Measurements from ENCODE around the gene SERPINB12.

Gene SERPINB12

DNA sequence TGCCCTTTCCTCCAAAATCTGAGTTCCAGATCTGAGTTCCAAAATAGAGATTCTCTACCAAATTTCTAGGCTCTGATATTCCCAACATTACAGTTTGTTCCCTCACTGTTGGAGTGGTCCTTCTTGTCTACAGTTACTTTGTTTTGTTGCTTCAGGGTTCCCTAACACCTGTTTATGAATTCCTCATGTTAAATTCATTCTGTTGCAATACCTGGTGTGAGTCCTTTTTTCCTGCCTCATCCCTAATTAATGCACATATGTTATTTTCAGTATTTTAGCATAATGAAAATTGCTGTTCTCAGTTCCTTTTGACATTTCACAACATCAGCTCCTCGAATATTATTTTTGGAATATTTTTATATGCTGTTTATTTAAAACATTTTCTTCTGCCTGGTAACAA lies 61.2 kb downstream of the SERPINB12 start:
- no peak for DNase-seq (ENCODE audit: low read depth in 3 of 3)

DNA sequence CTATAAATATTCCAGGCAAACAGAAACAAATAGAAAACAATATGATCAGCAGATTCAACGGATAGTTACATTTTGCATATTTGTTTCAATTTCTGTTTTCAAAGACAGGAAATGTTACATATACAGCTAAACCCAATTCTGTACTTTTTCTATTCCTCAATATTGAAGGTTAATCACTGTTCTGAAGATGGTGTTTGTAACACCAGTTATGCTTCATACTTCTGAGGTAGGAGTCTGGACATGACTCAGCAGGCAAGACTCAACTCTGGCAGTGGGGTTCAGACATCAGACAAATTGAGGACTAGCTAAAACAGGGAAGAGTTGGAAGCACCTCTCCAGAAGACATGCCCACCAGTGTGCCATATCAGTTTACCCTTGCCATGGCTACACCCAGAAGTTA lies 61.6 kb downstream of the SERPINB12 start:
- DNase-seq (ENCODE audit: low read depth in 3 of 3): no peak

DNA sequence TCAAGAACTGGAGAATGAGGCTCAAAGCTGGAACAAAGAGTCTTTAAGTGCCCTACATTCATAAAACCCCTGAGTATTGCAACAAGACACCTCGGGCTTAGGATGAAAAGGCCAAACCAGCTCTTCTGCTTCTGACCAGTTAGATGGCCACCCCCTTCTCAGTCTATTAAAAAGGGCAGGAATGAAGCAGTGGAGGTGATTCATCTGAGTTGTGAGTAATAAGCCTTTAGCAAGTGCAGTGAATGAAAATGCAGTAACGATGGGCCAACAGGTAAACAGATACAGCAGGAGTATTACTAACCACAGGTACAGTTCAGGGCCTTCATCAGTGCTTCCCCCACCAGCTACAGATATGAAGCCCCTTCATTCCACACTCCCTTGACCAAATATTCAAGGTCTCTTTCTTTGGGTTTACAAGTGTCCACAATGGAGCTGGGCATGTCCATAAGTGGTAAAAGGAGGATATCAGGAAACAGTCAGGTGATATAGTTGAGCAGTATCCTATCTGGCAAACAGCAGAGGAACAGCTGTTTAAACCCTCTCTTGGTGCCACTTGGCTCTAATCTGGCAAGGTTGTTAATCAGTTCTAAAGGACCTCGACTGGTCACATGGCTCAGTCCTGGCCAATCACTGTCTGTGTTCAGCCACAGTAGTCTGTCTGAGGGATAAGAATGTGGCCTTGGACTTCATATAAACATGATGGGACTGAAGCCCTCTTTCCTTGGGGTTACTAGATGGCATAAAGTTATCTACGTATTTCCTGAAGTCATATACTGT lies 62.8 kb downstream of the SERPINB12 start:
- DNase-seq (ENCODE audit: low read depth in 3 of 3): no peak

DNA sequence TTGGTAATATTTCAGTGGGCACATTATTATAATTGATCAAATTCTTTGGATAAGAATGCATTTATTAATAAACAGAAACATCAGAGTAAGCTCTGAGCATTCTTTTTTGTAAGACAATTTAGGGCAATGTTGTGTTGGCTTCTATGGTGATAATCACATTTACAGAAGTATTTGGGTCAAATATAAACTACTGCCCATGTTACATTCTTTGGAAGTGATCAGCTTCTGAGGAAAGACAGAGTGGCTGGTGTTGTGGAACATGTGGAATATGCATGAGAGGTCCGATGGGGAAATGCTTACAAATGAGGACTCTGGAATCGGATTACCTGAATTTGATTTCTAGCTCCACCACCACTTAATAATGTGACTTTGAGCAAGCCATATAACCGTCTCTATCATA lies 64.4 kb downstream of the SERPINB12 start:
- no peak for DNase-seq (ENCODE audit: low read depth in 3 of 3)

DNA sequence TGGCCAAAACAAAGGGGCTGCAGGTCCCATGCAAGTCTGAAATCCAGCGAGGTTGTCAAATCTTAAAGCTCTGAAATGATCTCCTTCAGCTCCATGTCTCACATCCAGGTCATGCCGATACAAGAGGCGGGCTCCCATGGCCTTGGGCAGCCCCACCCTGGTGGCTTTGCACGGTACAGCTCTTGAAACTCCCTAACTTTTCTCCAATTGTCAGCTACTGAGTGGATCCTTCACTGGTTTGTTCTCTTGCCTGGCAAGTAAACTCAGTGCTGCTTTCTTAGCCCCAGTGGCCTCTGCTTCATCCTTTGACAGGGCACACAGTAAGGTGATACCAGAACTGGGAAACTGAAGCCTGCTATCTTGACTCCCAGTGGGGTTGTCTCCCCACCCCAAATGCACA lies 71.3 kb downstream of the SERPINB12 start:
- DNase-seq (ENCODE audit: low read depth in 3 of 3): no peak

DNA sequence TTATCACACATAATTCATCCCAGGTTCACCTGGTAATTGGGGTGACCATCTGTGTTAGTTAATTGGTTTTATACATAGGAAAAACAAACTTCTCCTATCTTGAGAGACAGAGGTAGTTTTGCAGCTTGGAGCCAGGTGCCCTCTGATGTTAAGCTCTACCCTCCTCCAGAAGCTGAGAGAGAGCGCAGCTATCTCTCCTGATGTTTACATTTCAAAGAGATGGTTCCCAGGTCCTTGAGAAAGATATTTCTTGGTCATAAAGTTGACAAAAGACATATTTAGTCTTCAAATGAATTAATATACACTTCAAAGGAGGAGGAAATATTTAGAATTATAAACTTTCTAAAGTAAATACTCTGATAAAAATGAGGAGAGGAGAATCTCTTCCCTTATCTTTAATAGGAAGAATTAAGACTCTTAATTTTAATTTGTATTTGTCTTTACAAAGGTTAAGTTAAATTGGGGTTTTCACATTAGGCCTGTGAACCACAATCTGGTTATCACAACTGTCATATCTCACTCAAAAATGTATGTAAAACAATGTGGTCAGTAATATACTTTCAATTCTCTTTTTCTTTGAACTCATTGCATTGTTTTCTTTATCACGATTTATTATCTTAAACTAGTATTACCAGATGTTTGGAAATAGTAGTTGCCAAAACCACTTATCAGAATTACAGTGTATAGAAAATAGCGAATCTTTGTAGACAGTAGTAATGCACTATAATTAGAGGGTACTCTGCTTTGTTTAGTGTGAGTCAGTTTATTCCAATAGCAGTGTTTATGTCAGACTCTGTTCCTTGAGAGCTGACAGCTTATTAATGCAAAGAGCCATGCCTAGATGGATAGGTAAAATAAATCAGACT lies 75.1 kb downstream of the SERPINB12 start:
- DNase-seq (ENCODE audit: low read depth in 3 of 3): no peak

DNA sequence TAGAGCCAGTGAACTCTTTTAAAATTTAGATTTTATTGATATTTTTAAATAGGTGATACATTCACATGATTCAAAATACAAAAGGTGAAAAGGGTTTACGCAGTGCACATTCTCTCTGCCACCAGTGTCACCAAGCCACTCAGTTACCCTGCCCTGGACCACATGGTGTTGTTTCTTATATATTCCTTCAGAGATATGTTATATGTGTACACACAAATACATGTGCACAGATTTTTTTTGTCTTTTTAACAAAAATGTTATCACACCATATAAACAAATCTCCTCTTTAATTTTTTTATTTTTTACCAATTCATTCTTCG lies 75.7 kb downstream of the SERPINB12 start:
- no peak for DNase-seq (ENCODE audit: low read depth in 3 of 3)

All from stimulated activated CD4-positive, alpha-beta T cell treated with anti-CD3 and anti-CD28 coated beads, TNF-alpha, amount 100 ng/mL, for 4 hours (primary cell).